OCI-LY7 (cell line): ENCODE data around the gene TANC1. TPM values are rescaled to one million over a fixed set of nuclear protein-coding genes. Genes with fewer than 3 reads are reported as not detected.

ENCODE experiments used
- BruUV-seq: library from RNA; stranded (reverse); fragments of 400-500 nt; replicated peaks from 2 replicates; lab custom pipeline; 2021; lab: Mats Ljungman, UMichigan
- CTCF ChIA-PET: fragments of 300-600 bp; sonication (Branson Sonifier 250); formaldehyde crosslinking; loops from one replicate; lab custom pipeline; 2022; ENCODE audit warnings: antibody characterized with exemption; ENCODE audit not compliant: unreplicated experiment; lab: Charles Lee
- POLR2A ChIA-PET: fragments of 300-600 bp; sonication (Branson Sonifier 250); formaldehyde crosslinking; loops from one replicate; lab custom pipeline; 2022; ENCODE audit warnings: antibody characterized with exemption; lab: Charles Lee
- DNase-seq: peaks from one replicate; pipeline ENCODE4 v3.0.0-alpha.2; 2015; ENCODE audit warnings: low spot score
- H2AFZ ChIP-seq: fragments of 200-600 bp; sonication (generic), shearing (Covaris generic); 2 replicates; pipeline ENCODE4 v1.6.1; 2014; ENCODE audit warnings: mild to moderate bottlenecking, antibody characterized with exemption, low read length, moderate library complexity
- H3K27ac ChIP-seq: fragments of 200-600 bp; sonication (generic); 2 replicates; pipeline ENCODE4 v1.5.1; 2014; ENCODE audit warnings: mixed run types, low read depth, mild to moderate bottlenecking, moderate library complexity, low read length, inconsistent platforms; ENCODE audit not compliant: poor library complexity, severe bottlenecking
- H3K36me3 ChIP-seq: fragments of 200-600 bp; sonication (generic); 2 replicates; pipeline ENCODE4 v1.6.1; 2014; ENCODE audit warnings: mild to moderate bottlenecking, antibody characterized with exemption, low read length, moderate library complexity, mixed read lengths; ENCODE audit not compliant: insufficient read depth
- H3K4me1 ChIP-seq: fragments of 200-600 bp; sonication (generic); 2 replicates; pipeline ENCODE4 v1.5.1; 2014; ENCODE audit warnings: mild to moderate bottlenecking, low read length; ENCODE audit not compliant: insufficient read depth, poor library complexity, severe bottlenecking
- H3K4me2 ChIP-seq: fragments of 200-600 bp; sonication (generic); 2 replicates; pipeline ENCODE4 v1.6.1; 2014; ENCODE audit warnings: mild to moderate bottlenecking, low read length
- H3K4me3 ChIP-seq: fragments of 200-600 bp; sonication (generic); 2 replicates; pipeline ENCODE4 v1.5.1; 2014; ENCODE audit warnings: mild to moderate bottlenecking, low read depth, low read length; ENCODE audit not compliant: poor library complexity, severe bottlenecking
- H3K79me2 ChIP-seq: fragments of 200-600 bp; sonication (generic); 2 replicates; pipeline ENCODE4 v1.6.1; 2016; ENCODE audit warnings: low read depth, mild to moderate bottlenecking, low read length, moderate library complexity, mixed read lengths; ENCODE audit not compliant: insufficient read depth
- H3K9me2 ChIP-seq: fragments of 200-600 bp; sonication (generic); 2 replicates; pipeline ENCODE4 v1.6.1; 2016; ENCODE audit warnings: mild to moderate bottlenecking, low read length, mixed read lengths; ENCODE audit not compliant: insufficient read depth
- H3K9me3 ChIP-seq: fragments of 200-600 bp; sonication (generic); 2 replicates; pipeline ENCODE4 v1.6.1; 2014; ENCODE audit warnings: mild to moderate bottlenecking, mixed run types, low read length, mixed read lengths
- H4K20me1 ChIP-seq: fragments of 200-600 bp; sonication (generic); 2 replicates; pipeline ENCODE4 v1.6.1; 2014; ENCODE audit warnings: mild to moderate bottlenecking, antibody characterized with exemption, low read length, moderate library complexity, mixed read lengths; ENCODE audit not compliant: insufficient read depth
- EZH2phosphoT487 ChIP-seq: fragments of 200-600 bp; sonication (generic); IDR thresholded peaks from 2 replicates; pipeline ENCODE4 v1.6.1; 2018; ENCODE audit warnings: low read depth, borderline replicate concordance, mild to moderate bottlenecking, mixed run types, antibody characterized with exemption, low read length, moderate library complexity, mixed read lengths
- intact Hi-C: fragments of 100-400 bp; cut with micrococcal nuclease; formaldehyde crosslinking; loops from one replicate; pipeline ENCODE4 v1.10.0; 2022; ENCODE audit not compliant: unreplicated experiment
- total RNA-seq, 2 experiments: library from RNA; depleted of rRNA in 1 of 2; stranded (reverse); fragments of >200 nt in 1 of 2; shearing (Covaris generic) in 1 of 2; gene quantifications; 2 replicates each; pipeline ENCODE4 v1.2.3, GENCODE V29; 2014 to 2022
- TF ChIP-seq, protein P1 (sequence below): fragments of 200-600 bp; sonication (generic); conservative IDR thresholded peaks from 2 replicates; pipeline ENCODE4 v1.5.1; 2014; ENCODE audit warnings: mild to moderate bottlenecking, antibody characterized with exemption, low read length, moderate library complexity, mixed read lengths

TANC1 gene
- total RNA-seq, 2 experiments from 2014 or later: 0.04 TPM; not detected in 1

DNA sequence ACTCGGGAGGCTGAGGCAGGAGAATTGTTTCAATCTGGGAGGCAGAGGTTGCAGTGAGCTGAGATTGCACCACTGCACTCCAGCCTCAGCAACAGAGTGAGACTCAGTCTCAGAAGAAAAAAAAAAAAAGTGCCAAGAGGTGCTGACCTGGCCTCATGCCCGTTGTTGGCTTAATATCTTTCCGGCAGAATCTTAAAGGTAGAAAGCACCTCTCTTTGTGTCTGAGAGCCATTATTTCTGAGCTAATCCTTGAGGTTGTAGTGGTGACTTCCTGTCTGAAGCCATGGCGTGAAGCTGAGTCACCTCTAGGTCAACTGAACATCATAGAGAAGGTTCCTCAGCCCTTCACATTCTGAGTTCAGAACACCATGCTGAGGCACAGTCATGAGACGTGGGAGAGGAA, 257.6 kb downstream of the TANC1 start:
- Histone ChIP-seq H3K79me2 (no peaks in the 10 kb centered on the region), H3K9me3 (no peaks in the 10 kb centered on the region), H3K4me1 (no peaks in the 10 kb centered on the region), H3K4me3 (no peak overlapping the region), H3K27ac (no peak overlapping the region), H3K36me3 (no peaks in the 10 kb centered on the region), H2AFZ (no peak overlapping the region), H4K20me1 (no peaks in the 10 kb centered on the region), H3K9me2 (no peaks in the 10 kb centered on the region), H3K4me2 (no peak overlapping the region)
- DNase-seq: no peak
- intact Hi-C loops: no loop called here
- ChIA-PET POLR2A (no interaction called here), CTCF (no interaction called here)
- TF ChIP-seq, protein P1, sequence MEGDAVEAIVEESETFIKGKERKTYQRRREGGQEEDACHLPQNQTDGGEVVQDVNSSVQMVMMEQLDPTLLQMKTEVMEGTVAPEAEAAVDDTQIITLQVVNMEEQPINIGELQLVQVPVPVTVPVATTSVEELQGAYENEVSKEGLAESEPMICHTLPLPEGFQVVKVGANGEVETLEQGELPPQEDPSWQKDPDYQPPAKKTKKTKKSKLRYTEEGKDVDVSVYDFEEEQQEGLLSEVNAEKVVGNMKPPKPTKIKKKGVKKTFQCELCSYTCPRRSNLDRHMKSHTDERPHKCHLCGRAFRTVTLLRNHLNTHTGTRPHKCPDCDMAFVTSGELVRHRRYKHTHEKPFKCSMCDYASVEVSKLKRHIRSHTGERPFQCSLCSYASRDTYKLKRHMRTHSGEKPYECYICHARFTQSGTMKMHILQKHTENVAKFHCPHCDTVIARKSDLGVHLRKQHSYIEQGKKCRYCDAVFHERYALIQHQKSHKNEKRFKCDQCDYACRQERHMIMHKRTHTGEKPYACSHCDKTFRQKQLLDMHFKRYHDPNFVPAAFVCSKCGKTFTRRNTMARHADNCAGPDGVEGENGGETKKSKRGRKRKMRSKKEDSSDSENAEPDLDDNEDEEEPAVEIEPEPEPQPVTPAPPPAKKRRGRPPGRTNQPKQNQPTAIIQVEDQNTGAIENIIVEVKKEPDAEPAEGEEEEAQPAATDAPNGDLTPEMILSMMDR: no peak
- TF ChIP-seq EZH2phosphoT487: no peak
- no TSS peak for BruUV-seq

DNA sequence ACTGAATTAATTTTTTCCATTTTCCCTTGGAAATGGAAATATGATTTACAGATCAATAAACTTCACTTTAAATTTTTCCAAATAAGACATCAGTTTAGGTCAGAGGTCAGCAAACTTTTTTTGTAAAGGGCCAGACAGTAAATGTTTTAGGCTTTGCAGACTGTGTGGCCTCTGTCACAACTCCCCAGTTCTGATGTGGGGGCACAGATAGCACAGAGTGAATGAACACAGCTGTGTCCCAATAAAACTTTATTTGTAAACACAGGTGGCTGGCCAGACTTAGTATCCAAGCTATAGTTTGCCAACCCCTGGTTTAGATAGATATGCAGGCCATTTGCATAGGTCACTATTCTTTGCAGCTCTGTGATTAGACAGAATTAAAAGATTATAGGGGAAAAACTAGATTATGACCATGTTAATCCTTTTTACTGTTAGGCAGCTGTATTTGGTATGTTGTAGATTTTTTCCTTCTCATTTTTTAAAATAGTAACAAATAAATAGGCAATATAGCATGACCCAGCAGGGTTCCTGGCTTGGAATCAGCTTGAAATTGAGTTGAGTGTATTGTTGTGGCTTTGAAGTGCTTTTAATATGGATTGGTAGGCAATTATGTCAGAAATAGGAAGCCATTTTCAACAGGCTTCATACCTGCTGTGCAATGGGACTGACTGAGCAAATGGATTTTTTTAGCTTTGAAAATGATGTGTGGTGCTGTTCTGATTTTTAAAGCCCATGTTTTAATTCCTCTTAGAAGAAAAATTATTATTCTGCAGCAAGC, 258.4 kb downstream of the TANC1 start:
- DNase-seq: no peak
- ChIA-PET POLR2A (interaction anchor here (0.7 to 0.9 kb wide), 2 partner anchors 14 to 17 kb away, joined by 3 read pairs; no protein-coding TSS in a partner anchor), CTCF (no interaction called here)
- BruUV-seq: no TSS peak
- Histone ChIP-seq H3K9me3 (no peaks in the 10 kb centered on the region), H3K4me1 (no peaks in the 10 kb centered on the region), H3K27ac (no peak overlapping the region), H3K36me3 (no peaks in the 10 kb centered on the region), H3K79me2 (no peaks in the 10 kb centered on the region), H2AFZ (no peak overlapping the region), H4K20me1 (no peaks in the 10 kb centered on the region), H3K9me2 (no peaks in the 10 kb centered on the region), H3K4me3 (no peak overlapping the region), H3K4me2 (no peak overlapping the region)
- TF ChIP-seq EZH2phosphoT487: no peak
- intact Hi-C loops: no loop called here

DNA sequence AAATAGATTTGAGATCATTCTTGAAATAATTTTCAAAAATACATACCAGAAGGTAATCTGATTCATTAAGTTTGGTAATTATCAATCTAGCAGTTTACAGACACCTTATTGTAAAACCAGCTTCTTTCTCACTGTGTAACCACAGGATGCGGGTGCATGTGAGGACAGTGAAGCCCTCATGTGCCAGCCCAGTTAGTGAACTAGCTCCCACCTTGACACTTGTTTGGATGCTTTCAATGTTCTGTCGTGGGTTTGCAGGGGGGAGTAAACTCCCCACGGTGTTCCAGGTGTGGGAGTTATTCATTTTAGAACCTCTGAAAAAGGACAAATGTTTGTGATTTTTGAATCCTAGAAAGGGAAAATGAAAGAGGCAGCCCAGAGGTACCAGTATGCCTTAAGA, 259.0 kb downstream of the TANC1 start:
- ChIA-PET POLR2A (interaction anchor here (0.7 to 0.9 kb wide), 2 partner anchors 14 to 16 kb away, joined by 3 read pairs; no protein-coding TSS in a partner anchor), CTCF (no interaction called here)
- Histone ChIP-seq H3K79me2 (no peaks in the 10 kb centered on the region), H3K27ac (no peak overlapping the region), H3K4me1 (no peaks in the 10 kb centered on the region), H3K4me2 (no peak overlapping the region), H3K4me3 (no peak overlapping the region), H4K20me1 (no peaks in the 10 kb centered on the region), H3K9me3 (no peaks in the 10 kb centered on the region), H3K9me2 (no peaks in the 10 kb centered on the region), H2AFZ (no peak overlapping the region), H3K36me3 (no peaks in the 10 kb centered on the region)
- no TSS peak for BruUV-seq
- intact Hi-C loops: no loop called here
- no peak for DNase-seq
- TF ChIP-seq EZH2phosphoT487: no peak
- TF ChIP-seq, protein P1: no peak
